NK-92 (cell line): ENCODE results near the gene TTLL9.
"Not testable (repeated sequence)": the region's sequence is repeated elsewhere in the genome, so short reads cannot be mapped to it uniquely, and the experiment has no call there.

Source experiments
- DNase-seq: peaks from one replicate; lab custom pipeline; 2025; ENCODE audit not compliant: unreplicated experiment; lab: John Stamatoyannopoulos, UW

The TTLL9 gene, protein sequence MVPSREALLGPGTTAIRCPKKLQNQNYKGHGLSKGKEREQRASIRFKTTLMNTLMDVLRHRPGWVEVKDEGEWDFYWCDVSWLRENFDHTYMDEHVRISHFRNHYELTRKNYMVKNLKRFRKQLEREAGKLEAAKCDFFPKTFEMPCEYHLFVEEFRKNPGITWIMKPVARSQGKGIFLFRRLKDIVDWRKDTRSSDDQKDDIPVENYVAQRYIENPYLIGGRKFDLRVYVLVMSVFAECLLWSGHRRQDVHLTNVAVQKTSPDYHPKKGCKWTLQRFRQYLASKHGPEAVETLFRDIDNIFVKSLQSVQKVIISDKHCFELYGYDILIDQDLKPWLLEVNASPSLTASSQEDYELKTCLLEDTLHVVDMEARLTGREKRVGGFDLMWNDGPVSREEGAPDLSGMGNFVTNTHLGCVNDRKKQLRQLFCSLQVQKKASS

DNA sequence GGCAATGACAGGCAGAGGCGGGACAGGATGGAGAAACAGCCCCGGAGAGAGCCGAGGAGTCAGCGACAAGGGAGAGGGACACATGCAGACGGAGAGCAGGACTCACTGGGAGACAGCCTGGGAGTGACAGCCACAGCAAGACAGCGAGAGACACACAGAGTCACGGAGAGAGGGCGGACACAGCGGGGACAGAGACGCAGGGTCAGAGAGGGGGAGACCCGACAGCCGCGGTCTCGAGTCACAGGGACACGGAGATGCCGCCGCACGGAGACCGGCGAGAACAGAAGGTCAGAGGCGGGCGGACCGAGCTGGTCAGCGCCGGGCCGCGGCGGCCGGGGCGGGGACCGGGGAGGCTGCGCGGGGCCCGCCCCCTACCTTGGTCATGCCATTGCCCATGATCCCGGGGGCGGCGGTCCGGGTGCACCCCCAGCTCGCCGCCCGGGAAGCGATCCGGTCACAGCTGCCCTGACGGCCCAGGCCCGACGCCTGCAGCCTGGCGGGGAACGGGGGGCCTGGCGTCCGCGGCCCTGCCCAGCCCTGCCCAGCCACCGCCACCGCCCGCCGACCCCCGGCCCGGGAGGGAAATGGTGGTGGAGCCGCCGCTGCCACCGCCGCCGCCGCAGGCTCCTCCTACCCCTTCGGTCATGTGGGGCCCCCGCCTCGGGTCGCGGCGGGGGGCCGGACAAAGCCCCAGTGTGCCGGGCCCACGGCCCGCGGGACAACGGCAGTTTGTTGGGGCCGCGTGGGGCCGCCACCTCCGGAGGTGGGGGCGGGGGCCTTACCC lies at the start of gene TTLL9, which contains the start of gene DUSP15:
TTLL9 (plus strand) TSS at position 693 of the 784 bp plus-strand sequence. CDS start 493 bp downstream, outside the sequence.
DUSP15 (minus strand) TSS at position 586 of the 784 bp plus-strand sequence; CDS start at position 396, 190 bp downstream.
- DNase-seq: no peak

DNA sequence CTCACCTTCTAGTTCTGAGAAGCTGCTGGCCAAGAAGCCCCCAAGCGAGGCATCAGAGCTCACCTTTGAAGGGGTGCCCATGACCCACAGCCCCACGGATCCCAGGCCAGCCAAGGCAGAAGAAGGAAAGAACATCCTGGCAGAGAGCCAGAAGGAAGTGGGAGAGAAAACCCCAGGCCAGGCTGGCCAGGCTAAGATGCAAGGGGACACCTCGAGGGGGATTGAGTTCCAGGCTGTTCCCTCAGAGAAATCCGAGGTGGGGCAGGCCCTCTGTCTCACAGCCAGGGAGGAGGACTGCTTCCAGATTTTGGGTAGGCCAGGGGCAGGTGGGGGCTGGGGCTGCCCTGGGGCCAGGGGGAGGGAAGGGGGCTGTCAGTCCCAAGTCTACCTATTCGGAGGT lies 49.0 kb upstream of the TTLL9 start:
- no peak for DNase-seq

DNA sequence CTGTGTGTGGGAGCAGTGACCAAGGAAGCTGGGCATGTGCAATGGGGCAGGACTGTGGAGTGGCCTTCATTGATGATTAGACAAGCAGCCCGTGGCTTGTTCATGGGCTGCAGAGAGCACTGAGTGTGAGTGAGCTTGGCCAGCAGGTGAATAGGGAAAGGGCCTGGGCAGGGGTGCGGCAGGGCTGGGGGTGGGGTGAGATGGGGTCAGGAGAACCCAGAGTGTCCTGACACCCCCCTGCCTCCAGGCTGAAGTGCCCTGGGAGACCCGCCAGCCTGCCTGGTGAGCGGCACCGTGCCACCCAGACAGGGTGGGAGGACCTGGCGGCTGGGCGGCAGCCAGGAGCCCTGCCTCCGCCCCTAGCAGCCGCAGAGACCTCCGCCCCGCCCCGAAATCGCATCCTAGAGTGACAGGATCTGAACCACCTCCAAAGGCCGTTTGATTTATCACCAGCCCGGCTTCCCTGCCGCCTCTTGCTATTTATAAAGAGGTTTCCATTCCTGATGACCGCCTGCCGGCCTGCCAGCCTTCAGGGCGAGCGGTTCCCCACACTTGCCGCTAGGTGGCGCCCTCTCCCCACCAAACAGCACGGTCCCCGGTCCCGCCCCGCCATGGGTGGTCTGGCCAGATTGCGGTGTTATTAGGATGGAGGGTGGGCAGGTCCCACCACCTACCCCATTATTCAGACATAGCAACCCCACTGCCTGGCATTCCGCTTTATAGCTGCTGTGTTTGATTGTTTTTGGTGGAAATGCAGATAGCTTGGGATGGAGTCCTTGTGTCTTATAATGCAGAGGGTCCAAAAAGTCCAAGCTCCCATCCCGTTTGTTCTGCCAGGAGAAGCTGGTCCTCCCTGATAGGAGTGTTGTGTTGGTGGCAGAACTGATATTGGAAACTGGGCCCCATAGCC lies 47.8 kb upstream of the TTLL9 start:
- DNase-seq: no peak

GRCh38 chr20:31823360-31824124 lies 46.9 kb upstream of the TTLL9 start:
- DNase-seq: no peak

GRCh38 chr20:31824125-31824485 lies 46.3 kb upstream of the TTLL9 start:
- DNase-seq: no peak

GRCh38 chr20:31824554-31825313 lies 45.7 kb upstream of the TTLL9 start:
- no peak for DNase-seq

GRCh38 chr20:31826074-31826473 lies 44.4 kb upstream of the TTLL9 start:
- DNase-seq: no peak

DNA sequence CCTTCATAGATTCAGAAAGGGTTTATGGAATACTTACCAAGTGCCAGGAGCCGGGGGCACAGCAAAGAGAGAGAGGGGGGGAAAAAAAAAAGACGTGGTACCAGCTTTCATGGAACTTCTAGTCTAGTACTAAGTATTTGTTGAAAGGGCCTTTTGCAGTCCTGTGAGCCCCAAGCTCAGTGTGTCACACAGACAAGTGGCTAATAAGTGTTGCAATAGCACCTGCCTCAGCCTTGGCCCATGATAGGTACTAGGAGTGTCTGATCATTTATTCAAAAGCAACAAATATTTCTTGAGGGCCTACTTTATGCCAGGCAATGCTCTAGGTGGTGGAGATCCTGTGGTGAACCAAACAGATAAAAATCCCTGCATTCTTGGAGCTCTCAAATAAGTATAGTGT lies 43.4 kb upstream of the TTLL9 start:
- DNase-seq: no peak

DNA sequence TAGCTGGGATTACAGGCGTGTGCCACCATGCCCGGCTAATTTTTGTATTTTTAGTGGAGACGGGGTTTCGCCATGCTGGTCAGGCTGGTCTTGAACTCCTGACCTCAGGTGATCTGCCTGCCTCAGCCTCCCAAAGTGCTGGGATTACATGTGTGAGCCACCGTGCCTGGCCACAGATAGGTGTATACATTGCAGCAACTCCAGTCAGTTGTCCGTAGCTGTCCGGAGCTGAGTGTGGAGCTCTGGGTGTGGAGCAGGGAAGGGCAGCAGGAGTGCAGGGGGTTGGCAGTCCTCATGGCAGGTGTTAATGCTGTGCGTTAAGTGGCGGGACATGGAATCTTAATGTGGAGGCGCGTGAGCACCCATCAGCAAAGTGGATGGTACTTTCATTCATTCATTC lies 42.4 kb upstream of the TTLL9 start:
- DNase-seq: not testable (repeated sequence)

- no peak for DNase-seq
These were observed 40.7 kb upstream of the TTLL9 start for GRCh38 chr20:31829731-31830130.

- DNase-seq: no peak
These were observed 39.9 kb upstream of the TTLL9 start for GRCh38 chr20:31830406-31830981.

- DNase-seq: no peak
These were observed 39.2 kb upstream of the TTLL9 start for GRCh38 chr20:31831211-31831610.

DNA sequence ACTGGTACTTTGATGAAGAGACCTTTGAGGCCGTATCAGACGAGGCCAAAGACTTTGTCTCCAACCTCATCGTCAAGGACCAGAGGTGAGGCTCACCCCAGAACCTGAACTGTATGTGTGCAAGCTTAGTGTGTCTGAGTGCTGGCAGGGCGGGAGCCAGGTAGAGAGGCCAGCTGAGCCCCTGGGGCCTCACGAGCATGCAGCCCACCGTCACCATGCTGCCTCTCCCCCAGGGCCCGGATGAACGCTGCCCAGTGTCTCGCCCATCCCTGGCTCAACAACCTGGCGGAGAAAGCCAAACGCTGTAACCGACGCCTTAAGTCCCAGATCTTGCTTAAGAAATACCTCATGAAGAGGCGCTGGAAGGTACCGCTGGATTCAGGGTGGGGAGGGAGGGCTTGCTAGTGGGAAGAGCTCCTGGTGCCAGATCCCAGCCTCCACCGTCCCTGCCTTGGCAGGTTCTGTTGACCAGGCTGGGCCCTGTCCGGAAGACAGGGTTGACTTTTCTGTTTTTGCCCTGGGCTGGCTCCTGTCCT lies 38.6 kb upstream of the TTLL9 start:
- no peak for DNase-seq

- no peak for DNase-seq
These were observed 37.1 kb upstream of the TTLL9 start for GRCh38 chr20:31833130-31833930.

GRCh38 chr20:31833931-31834521 lies 36.4 kb upstream of the TTLL9 start:
- DNase-seq: no peak

DNA sequence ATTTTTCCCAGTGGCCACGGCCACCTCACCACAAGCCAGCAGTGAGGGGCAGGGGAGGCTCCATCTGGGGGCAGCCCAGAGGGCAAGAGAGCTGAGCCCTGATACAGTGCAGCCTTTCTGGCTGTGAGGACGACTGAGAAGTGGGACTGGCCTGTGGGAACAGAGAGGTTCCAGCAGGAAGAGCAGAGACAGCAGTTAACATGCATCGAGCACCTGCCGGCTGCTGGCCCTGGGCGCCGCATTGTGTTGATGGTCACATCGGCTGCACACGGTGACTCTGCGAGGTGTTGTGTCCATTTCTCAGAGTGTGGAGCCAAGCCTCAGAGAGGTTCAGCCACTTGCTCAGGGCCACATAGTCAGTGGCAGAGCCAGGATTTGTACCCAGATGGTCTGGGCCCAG lies 34.9 kb upstream of the TTLL9 start:
- DNase-seq: no peak

DNA sequence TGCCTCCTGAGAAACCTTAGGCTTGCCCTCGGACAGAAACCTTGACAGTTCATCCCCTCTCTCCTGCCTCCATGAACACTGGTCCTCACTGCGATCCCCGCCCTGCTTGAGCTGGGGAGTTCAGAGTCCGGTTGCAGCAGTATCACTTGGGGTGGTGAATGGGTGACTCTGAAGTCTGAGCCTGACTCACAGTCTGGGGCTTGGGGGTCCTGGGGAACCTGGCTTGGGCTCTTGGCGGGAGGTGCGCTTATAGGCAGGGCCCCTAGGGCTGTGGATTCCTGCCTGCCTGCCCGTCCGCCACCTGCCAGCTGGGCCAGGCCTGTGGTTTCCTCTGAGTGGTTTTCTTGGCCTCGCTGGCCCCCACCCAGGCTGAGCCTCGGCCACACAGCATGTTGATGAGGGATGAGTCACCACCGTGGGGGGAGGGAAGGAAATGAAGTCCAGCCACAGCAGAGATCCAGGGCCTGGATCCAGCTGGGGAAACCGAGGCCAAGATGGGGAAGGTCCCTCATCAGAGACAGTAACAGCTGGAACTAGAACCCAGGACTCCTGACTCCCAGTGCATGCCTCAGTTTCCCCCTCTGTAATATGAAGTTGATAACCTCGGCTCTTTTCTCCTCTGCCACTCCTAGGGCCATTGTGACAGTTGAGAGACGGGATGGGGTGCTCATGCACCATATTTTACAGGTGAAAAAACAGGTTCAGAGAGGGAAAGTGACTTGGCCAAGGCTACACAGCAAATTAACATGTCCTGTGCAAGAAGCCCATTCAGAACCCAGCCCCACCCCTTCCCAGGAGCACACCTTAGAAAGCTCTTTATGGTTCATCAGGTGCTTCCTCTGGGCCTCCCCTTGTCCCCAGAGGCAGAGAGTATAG lies 34.2 kb upstream of the TTLL9 start:
- DNase-seq: no peak
